H1 (cell line): ENCODE data around the gene PITX3. TPM values are rescaled to one million over a fixed set of nuclear protein-coding genes. Genes with fewer than 3 reads are reported as not detected.

Experiments used
- CTCF ChIA-PET: fragments of 300-600 bp; sonication (Branson Sonifier 250); formaldehyde crosslinking; loops from one replicate; lab custom pipeline; 2021; ENCODE audit not compliant: partially characterized antibody; lab: Charles Lee
- POLR2A ChIA-PET: fragments of 300-600 bp; sonication (Branson Sonifier 250); formaldehyde crosslinking; loops from one replicate; lab custom pipeline; 2021; ENCODE audit warnings: inconsistent platforms; ENCODE audit not compliant: partially characterized antibody; lab: Charles Lee
- DNase-seq, 2 experiments: peaks; one replicate each; pipeline versions ENCODE4 v3.0.0 to v3.0.0-alpha.2; 2010 to 2022; ENCODE audit warnings: low spot score in 2 of 2, low read depth in 1 of 2, mixed read lengths in 1 of 2
- FAIRE-seq: peaks from 2 replicates; lab custom pipeline; 2011; peaks lifted over from hg19 to GRCh38; lab: Jason Lieb, UNC
- H2AFZ ChIP-seq: 2 replicates; pipeline ENCODE4 v1.8.1; 2012; ENCODE audit warnings: low read length, inconsistent platforms
- H2AK5ac ChIP-seq: 2 replicates; pipeline ENCODE4 v1.6.1; 2013; ENCODE audit warnings: low read depth, low read length
- H2BK120ac ChIP-seq: replicated peaks from 2 replicates; pipeline ENCODE3; 2013; ENCODE audit warnings: low read depth, low read length, inconsistent platforms
- H2BK12ac ChIP-seq: 2 replicates; pipeline ENCODE4 v1.6.1; 2013; ENCODE audit warnings: low read depth, low read length
- H2BK15ac ChIP-seq: 2 replicates; pipeline ENCODE4 v1.6.1; 2013; ENCODE audit warnings: low read length
- H2BK20ac ChIP-seq: 2 replicates; pipeline ENCODE4 v1.6.1; 2013; ENCODE audit warnings: low read length
- H2BK5ac ChIP-seq: 2 replicates; pipeline ENCODE4 v1.6.1; 2013; ENCODE audit warnings: low read depth, low read length
- H3K14ac ChIP-seq: 2 replicates; pipeline ENCODE4 v1.6.1; 2013; ENCODE audit warnings: inconsistent platforms; ENCODE audit not compliant: insufficient read length
- H3K18ac ChIP-seq: 2 replicates; pipeline ENCODE4 v1.6.1; 2013; ENCODE audit warnings: low read length; ENCODE audit errors: extremely low read depth
- H3K23ac ChIP-seq: 2 replicates; pipeline ENCODE4 v1.6.1; 2013; ENCODE audit warnings: inconsistent platforms; ENCODE audit not compliant: insufficient read length
- H3K23me2 ChIP-seq: 2 replicates; pipeline ENCODE4 v1.6.1; 2013; ENCODE audit warnings: low read depth, low read length
- H3K27ac ChIP-seq: 2 replicates; pipeline ENCODE4 v1.6.1; 2011; ENCODE audit warnings: low read depth, low read length, inconsistent platforms
- H3K27me3 ChIP-seq, 4 experiments: replicated peaks in 1 of 4; 1 replicate in 1 of 4; 2 replicates in 3 of 4; pipeline versions ENCODE4 v1.6.1 to v1.8.1; 2011 to 2013; ENCODE audit warnings: low read length in 3 of 4, mild to moderate bottlenecking in 3 of 4, inconsistent platforms in 2 of 4, mixed read lengths in 2 of 4, moderate library complexity in 1 of 4; ENCODE audit not compliant: control insufficient read depth in 3 of 4, insufficient read depth in 3 of 4; ENCODE audit errors: extremely low read depth in 1 of 4
- H3K36me3 ChIP-seq, 4 experiments: 2 replicates each; pipeline versions ENCODE4 v1.6.1 to v1.8.1; 2011 to 2013; ENCODE audit warnings: mild to moderate bottlenecking in 4 of 4, low read length in 3 of 4, moderate library complexity in 2 of 4, control low read depth in 1 of 4, inconsistent platforms in 1 of 4; ENCODE audit not compliant: insufficient read depth in 4 of 4, control insufficient read depth in 2 of 4
- H3K4ac ChIP-seq: replicated peaks from 2 replicates; pipeline ENCODE3; 2013; ENCODE audit warnings: low read length, low read depth, mixed read lengths, inconsistent platforms; ENCODE audit not compliant: insufficient read length
- H3K4me1 ChIP-seq, 4 experiments: replicated peaks in 1 of 4; 1 replicate in 1 of 4; 2 replicates in 3 of 4; pipeline versions ENCODE4 v1.6.1 to v1.8.1; 2011 to 2013; ENCODE audit warnings: low read length in 3 of 4, inconsistent platforms in 2 of 4, mixed read lengths in 1 of 4; ENCODE audit not compliant: insufficient read depth in 4 of 4, control insufficient read depth in 3 of 4
- H3K4me2 ChIP-seq, 2 experiments: 2 replicates each; pipeline versions ENCODE4 v1.6.1 to v1.8.1; 2011 to 2013; ENCODE audit warnings: low read depth in 2 of 2, low read length in 2 of 2, control low read depth in 1 of 2, inconsistent platforms in 1 of 2, mild to moderate bottlenecking in 1 of 2; ENCODE audit not compliant: insufficient read depth in 1 of 2
- H3K4me3 ChIP-seq, 4 experiments: fragments of 200-600, 300-600 bp in 1 of 4; sonication (generic), shearing (Covaris generic), sonication (Bioruptor Twin) in 1 of 4; 2 replicates each; pipeline versions ENCODE4 v1.5.1 to v1.8.1; 2011 to 2016; ENCODE audit warnings: low read length in 4 of 4, low read depth in 3 of 4, control low read depth in 2 of 4, inconsistent platforms in 2 of 4, mild to moderate bottlenecking in 2 of 4, mixed read lengths in 1 of 4, moderate library complexity in 1 of 4; ENCODE audit not compliant: insufficient read depth in 2 of 4; ENCODE audit errors: extremely low read depth in 1 of 4
- H3K56ac ChIP-seq: replicated peaks from 2 replicates; pipeline ENCODE3; 2013; ENCODE audit warnings: low read depth, mild to moderate bottlenecking, mixed read lengths, low read length, inconsistent platforms; ENCODE audit not compliant: insufficient read length
- H3K79me1 ChIP-seq: 2 replicates; pipeline ENCODE4 v1.6.1; 2013; ENCODE audit warnings: low read depth, low read length, control low read depth
- H3K79me2 ChIP-seq, 2 experiments: 2 replicates each; pipeline versions ENCODE4 v1.6.1 to v1.8.1; 2012 to 2013; ENCODE audit warnings: low read length in 2 of 2, mild to moderate bottlenecking in 2 of 2, inconsistent platforms in 1 of 2; ENCODE audit not compliant: insufficient read depth in 2 of 2, control insufficient read depth in 1 of 2
- H3K9ac ChIP-seq, 4 experiments: replicated peaks in 1 of 4; 1 replicate in 1 of 4; 2 replicates in 3 of 4; pipeline versions ENCODE4 v1.6.1 to v1.8.1; 2011 to 2013; ENCODE audit warnings: low read depth in 3 of 4, low read length in 3 of 4, control low read depth in 2 of 4, mild to moderate bottlenecking in 2 of 4, moderate library complexity in 2 of 4, inconsistent platforms in 1 of 4; ENCODE audit errors: extremely low read depth in 1 of 4
- H3K9me3 ChIP-seq, 2 experiments: 2 replicates each; pipeline versions ENCODE4 v1.6.1 to v1.8.1; 2012 to 2013; ENCODE audit warnings: mild to moderate bottlenecking in 2 of 2, moderate library complexity in 2 of 2, control low read depth in 1 of 2, inconsistent platforms in 1 of 2, low read depth in 1 of 2, low read length in 1 of 2, mixed read lengths in 1 of 2; ENCODE audit not compliant: insufficient read depth in 2 of 2
- H4K20me1 ChIP-seq, 2 experiments: replicated peaks in 1 of 2; 2 replicates each; pipeline versions ENCODE3 to v1.8.1; 2011 to 2013; ENCODE audit warnings: inconsistent platforms in 2 of 2, low read length in 2 of 2, mild to moderate bottlenecking in 1 of 2; ENCODE audit not compliant: insufficient read depth in 2 of 2, control insufficient read depth in 1 of 2
- H4K5ac ChIP-seq: 2 replicates; pipeline ENCODE4 v1.6.1; 2013; ENCODE audit warnings: low read length, low read depth, mixed read lengths, inconsistent platforms; ENCODE audit not compliant: insufficient read length
- H4K8ac ChIP-seq: 2 replicates; pipeline ENCODE4 v1.8.0; 2013; ENCODE audit warnings: mild to moderate bottlenecking, moderate library complexity, low read length, inconsistent platforms; ENCODE audit not compliant: insufficient read depth; ENCODE audit errors: extremely low read depth
- H4K91ac ChIP-seq: replicated peaks from 2 replicates; pipeline ENCODE3; 2013; ENCODE audit warnings: low read length, mixed read lengths, inconsistent platforms; ENCODE audit not compliant: insufficient read length
- GABPA ChIP-seq: IDR thresholded peaks from 2 replicates; pipeline ENCODE4 v1.6.1; 2011; ENCODE audit warnings: mild to moderate bottlenecking, low read length, moderate library complexity, borderline replicate concordance; ENCODE audit not compliant: insufficient read depth
- PHF8 ChIP-seq: fragments of 200-600 bp; sonication (generic); conservative IDR thresholded peaks from 2 replicates; pipeline ENCODE4 v1.7.1; 2012; ENCODE audit warnings: low read depth, mild to moderate bottlenecking, inconsistent platforms, low read length, moderate library complexity
- POU5F1 ChIP-seq: IDR thresholded peaks from 2 replicates; pipeline ENCODE4 v1.6.1; 2011; ENCODE audit warnings: low read depth, mild to moderate bottlenecking, low read length, moderate library complexity
- SAP30 ChIP-seq: fragments of 300-600 bp; sonication (generic); IDR thresholded peaks from 2 replicates; pipeline ENCODE4 v1.7.1; 2012; ENCODE audit warnings: low read length, moderate library complexity, mild to moderate bottlenecking, inconsistent platforms; ENCODE audit not compliant: insufficient read depth, insufficient replicate concordance
- SIN3A ChIP-seq, 2 experiments: IDR thresholded peaks in 1 of 2; conservative IDR thresholded peaks in 1 of 2; 2 replicates each; pipeline ENCODE4 v1.6.1; 2011 to 2012; ENCODE audit warnings: low read length in 2 of 2, improper control_type of control experiment in 1 of 2, low read depth in 1 of 2, mild to moderate bottlenecking in 1 of 2
- SP4 ChIP-seq: IDR thresholded peaks from 2 replicates; pipeline ENCODE4 v1.6.1; 2012; ENCODE audit warnings: low read length, inconsistent platforms
- TAF1 ChIP-seq: IDR thresholded peaks from 2 replicates; pipeline ENCODE4 v1.6.1; 2011; ENCODE audit warnings: mild to moderate bottlenecking, low read depth, low read length
- WGBS, 2 experiments: shearing (Covaris generic) in 1 of 2; methylation state at CpG; one replicate each; pipeline versions ENCODE4 v1.1.6 to v1.1.7; 2013 to 2015; ENCODE audit warnings: low lambda C conversion rate in 2 of 2, mixed read lengths in 2 of 2, inconsistent platforms in 1 of 2, low coverage in 1 of 2, missing lambda C conversion rate in 1 of 2; ENCODE audit not compliant: insufficient replicate concordance in 2 of 2, insufficient coverage in 1 of 2, insufficient read length in 1 of 2; ENCODE audit errors: extremely low coverage in 1 of 2, missing lambda C conversion rate in 1 of 2; 5-methylcytosine and 5-hydroxymethylcytosine counted together
- polyA plus RNA-seq, 7 experiments: library from polyadenylated mRNA; depleted of rRNA in 3 of 7; stranded (reverse) in 5 of 7; unstranded in 2 of 7; fragments of >200 nt in 5 of 7; fragments of 200-250 nt in 2 of 7; gene quantifications; 1 replicate in 5 of 7; 2 replicates in 1 of 7; 4 replicates in 1 of 7; pipeline versions ENCODE4 v1.2.1 to v1.2.3, GENCODE V29; 2011 to 2013; ENCODE audit warnings: missing spikeins in 2 of 7, mixed read lengths in 2 of 7
- total RNA-seq: library from RNA; stranded (reverse); fragmentation: NEBNext Ultra II Directional; extraction: Animal tissue kit (Norgen Biotek cat#: 25700); gene quantifications from 2 replicates; pipeline ENCODE4 v1.2.1, GENCODE V29; 2021
- TF ChIP-seq, protein P1 (sequence below): IDR thresholded peaks from 2 replicates; pipeline ENCODE4 v1.6.1; 2012; ENCODE audit warnings: inconsistent platforms

PITX3 gene
- total and polyA plus RNA-seq, 2 of the 8 experiments (the other 6 are each of a cell fraction or from before 2014, with no cell fraction given) = 0.18 to 0.41 TPM

DNA sequence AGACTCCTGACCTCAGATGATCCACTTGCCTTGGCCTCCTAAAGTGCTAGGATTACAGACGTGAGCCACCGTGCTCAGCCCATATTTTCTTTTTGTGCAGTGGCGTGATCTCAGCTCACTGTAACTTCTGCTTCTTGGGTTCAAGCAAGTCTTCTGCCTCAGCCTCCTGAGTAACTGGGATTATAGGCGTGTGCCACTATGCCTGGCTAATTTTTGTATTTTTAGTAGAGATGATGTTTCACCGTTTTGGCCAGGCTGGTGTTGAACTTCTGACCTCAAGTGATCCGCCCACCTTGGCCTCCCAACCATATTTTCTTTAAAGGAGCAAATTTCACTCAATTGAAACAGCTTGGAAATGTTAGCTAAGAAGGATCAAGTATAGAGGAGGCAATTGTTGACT, 20.5 kb upstream of the PITX3 start:
- DNase-seq (no peak), FAIRE-seq (no peak)
- H3K9ac ChIP-seq = no peak overlapping the region
- H3K4me3 ChIP-seq = no peak overlapping the region
- no peaks in the 10 kb centered on the region; the same call in 1 of the 2 replicates for H3K79me1 ChIP-seq
- no peak overlapping the region for H4K91ac ChIP-seq
- no peak overlapping the region for H2BK5ac ChIP-seq
- H3K36me3 ChIP-seq = peaks cover 0 to 13% (median 3%) of the 10 kb centered on the region in 4 experiments; a peak in 4 of 8 replicates
- H3K56ac ChIP-seq = no peak overlapping the region
- H2AFZ ChIP-seq = no peak overlapping the region
- H3K27ac ChIP-seq = no peak overlapping the region
- H3K4me2 ChIP-seq = no peak overlapping the region
- H2BK20ac ChIP-seq = no peak overlapping the region
- H3K27me3 ChIP-seq = no peaks in the 10 kb centered on the region
- H4K5ac ChIP-seq = no peak overlapping the region
- TF ChIP-seq, protein P1, sequence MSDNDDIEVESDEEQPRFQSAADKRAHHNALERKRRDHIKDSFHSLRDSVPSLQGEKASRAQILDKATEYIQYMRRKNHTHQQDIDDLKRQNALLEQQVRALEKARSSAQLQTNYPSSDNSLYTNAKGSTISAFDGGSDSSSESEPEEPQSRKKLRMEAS = no peak
- TF ChIP-seq PHF8 = no peak
- no peak for TF ChIP-seq SIN3A (conservative IDR thresholded peaks at IDR 0.05 in 1 of 2, IDR thresholded peaks at IDR 0.05 in 1 of 2; ENCODE audit: low read depth in 1 of 2, low read length in 2 of 2)
- no peak for TF ChIP-seq GABPA
- no peak for TF ChIP-seq TAF1
- no peak for TF ChIP-seq SP4
- no peak for TF ChIP-seq SAP30
- no peak for TF ChIP-seq POU5F1
- H3K4ac ChIP-seq = no peak overlapping the region
- 90% methylated on average over 6 of the region's 6 CpGs; no CpG with 5 or more reads in 1 of the 2 experiments for WGBS, 2 experiments
- no peaks in the 10 kb centered on the region for H3K79me2 ChIP-seq
- H2AK5ac ChIP-seq = no peak overlapping the region
- no peak overlapping the region for H2BK12ac ChIP-seq
- H2BK120ac ChIP-seq = no peak overlapping the region
- no peak overlapping the region for H3K14ac ChIP-seq
- H4K8ac ChIP-seq = no peak overlapping the region
- ChIA-PET CTCF (interaction anchor here (0.7 to 2.3 kb wide), 3 partner anchors 31 to 91 kb away, joined by 3 to 13 read pairs (median 4); no protein-coding TSS in a partner anchor), POLR2A (no interaction called here)
- no peaks in the 10 kb centered on the region for H3K23me2 ChIP-seq
- no peak overlapping the region for H2BK15ac ChIP-seq
- no peak overlapping the region for H3K18ac ChIP-seq
- no peaks in the 10 kb centered on the region for H3K9me3 ChIP-seq
- no peak overlapping the region for H3K23ac ChIP-seq
- H3K4me1 ChIP-seq = no peaks in the 10 kb centered on the region
- peaks cover 2 to 7% of the 10 kb centered on the region in 2 experiments for H4K20me1 ChIP-seq
